Measurements from ENCODE around the gene CSTF2T. TPM values are rescaled to one million over a fixed set of nuclear protein-coding genes. Genes with fewer than 3 reads are reported as not detected.

Gene CSTF2T
- total RNA-seq, 1 experiment from 2014 or later = 27.5 TPM

DNA sequence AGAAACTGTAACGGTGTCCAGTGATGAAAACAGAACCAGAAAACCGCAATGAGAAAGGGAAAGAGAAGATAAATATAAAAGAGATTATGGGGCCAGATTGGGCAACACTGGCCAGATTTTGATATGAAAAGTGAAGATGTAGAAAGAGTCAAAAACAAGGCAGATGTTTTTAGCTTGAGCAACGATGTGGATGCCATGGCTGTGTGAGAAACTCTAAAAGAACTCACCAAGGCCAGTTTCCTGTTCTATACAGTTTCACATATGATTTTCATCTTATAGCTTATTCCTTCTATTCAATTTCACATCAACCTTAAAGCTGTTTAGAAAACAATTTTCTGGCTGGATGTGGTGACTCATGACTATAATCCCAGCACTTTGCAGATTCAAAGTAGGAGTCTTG, 36.3 kb downstream of the CSTF2T start (continued):
- TF ChIP-seq PRDM15 (CRISPR knock-in tag; IDR thresholded peaks at IDR 0.05) (no peak), TEAD4 (CRISPR knock-in tag; IDR thresholded peaks at IDR 0.05) (no peak)

DNA sequence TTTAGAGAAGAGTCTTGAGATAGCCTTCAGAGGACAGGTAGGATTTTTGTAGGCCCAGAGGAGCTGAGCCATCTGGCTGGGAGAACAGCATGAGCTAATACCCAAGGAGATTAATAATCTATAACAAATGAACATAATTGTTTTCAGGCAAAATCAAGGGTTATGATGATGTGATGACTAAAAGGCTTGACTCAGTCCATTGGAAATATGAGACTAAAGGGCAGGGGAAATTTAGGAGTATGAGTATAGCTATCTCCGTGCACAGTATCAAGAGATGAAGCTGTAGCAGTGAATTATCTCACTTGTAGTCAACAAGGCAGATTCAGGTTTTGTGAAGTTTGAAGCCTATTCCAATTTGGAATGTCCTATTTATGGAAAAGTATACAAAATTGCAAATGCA, 40.1 kb downstream of the CSTF2T start:
- DNase-seq (ENCODE audit: low spot score) = no peak

More for the DNA sequence above, 40.1 kb downstream of the CSTF2T start:
- no peaks in the 10 kb centered on the region for H3K36me3 Mint-ChIP-seq
- no peak for TF ChIP-seq NFATC4 (CRISPR knock-in tag; IDR thresholded peaks at IDR 0.05)
- TF ChIP-seq RELA (CRISPR knock-in tag; IDR thresholded peaks at IDR 0.05; ENCODE audit: borderline replicate concordance) = no peak
- no peak for TF ChIP-seq NFE2L1 (CRISPR knock-in tag; IDR thresholded peaks at IDR 0.05)
- TF ChIP-seq TEAD4 (CRISPR knock-in tag; IDR thresholded peaks at IDR 0.05) = no peak
- TF ChIP-seq, protein P1, sequence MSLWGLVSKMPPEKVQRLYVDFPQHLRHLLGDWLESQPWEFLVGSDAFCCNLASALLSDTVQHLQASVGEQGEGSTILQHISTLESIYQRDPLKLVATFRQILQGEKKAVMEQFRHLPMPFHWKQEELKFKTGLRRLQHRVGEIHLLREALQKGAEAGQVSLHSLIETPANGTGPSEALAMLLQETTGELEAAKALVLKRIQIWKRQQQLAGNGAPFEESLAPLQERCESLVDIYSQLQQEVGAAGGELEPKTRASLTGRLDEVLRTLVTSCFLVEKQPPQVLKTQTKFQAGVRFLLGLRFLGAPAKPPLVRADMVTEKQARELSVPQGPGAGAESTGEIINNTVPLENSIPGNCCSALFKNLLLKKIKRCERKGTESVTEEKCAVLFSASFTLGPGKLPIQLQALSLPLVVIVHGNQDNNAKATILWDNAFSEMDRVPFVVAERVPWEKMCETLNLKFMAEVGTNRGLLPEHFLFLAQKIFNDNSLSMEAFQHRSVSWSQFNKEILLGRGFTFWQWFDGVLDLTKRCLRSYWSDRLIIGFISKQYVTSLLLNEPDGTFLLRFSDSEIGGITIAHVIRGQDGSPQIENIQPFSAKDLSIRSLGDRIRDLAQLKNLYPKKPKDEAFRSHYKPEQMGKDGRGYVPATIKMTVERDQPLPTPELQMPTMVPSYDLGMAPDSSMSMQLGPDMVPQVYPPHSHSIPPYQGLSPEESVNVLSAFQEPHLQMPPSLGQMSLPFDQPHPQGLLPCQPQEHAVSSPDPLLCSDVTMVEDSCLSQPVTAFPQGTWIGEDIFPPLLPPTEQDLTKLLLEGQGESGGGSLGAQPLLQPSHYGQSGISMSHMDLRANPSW (CRISPR knock-in tag; conservative IDR thresholded peaks at IDR 0.05; ENCODE audit: low read depth) = no peak
- no peak for TF ChIP-seq ZBTB21 (CRISPR knock-in tag; IDR thresholded peaks at IDR 0.05; ENCODE audit: borderline replicate concordance)
- TF ChIP-seq, protein P2, sequence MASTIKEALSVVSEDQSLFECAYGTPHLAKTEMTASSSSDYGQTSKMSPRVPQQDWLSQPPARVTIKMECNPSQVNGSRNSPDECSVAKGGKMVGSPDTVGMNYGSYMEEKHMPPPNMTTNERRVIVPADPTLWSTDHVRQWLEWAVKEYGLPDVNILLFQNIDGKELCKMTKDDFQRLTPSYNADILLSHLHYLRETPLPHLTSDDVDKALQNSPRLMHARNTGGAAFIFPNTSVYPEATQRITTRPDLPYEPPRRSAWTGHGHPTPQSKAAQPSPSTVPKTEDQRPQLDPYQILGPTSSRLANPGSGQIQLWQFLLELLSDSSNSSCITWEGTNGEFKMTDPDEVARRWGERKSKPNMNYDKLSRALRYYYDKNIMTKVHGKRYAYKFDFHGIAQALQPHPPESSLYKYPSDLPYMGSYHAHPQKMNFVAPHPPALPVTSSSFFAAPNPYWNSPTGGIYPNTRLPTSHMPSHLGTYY (CRISPR knock-in tag; IDR thresholded peaks at IDR 0.05) = no peak
- no peak for TF ChIP-seq ZNF416 (CRISPR knock-in tag; IDR thresholded peaks at IDR 0.05)
- TF ChIP-seq ZNF317 (CRISPR knock-in tag; IDR thresholded peaks at IDR 0.05; ENCODE audit: borderline replicate concordance, low read depth) = no peak
- no peak for TF ChIP-seq ESRRA (CRISPR knock-in tag; IDR thresholded peaks at IDR 0.05; ENCODE audit: borderline replicate concordance)
- no peak for TF ChIP-seq ZNF423 (CRISPR knock-in tag; IDR thresholded peaks at IDR 0.05)
- TF ChIP-seq AR (CRISPR knock-in tag; IDR thresholded peaks at IDR 0.05) = no peak
- no peak for TF ChIP-seq CTCF (IDR thresholded peaks at IDR 0.05)
- no peak for TF ChIP-seq ARID4B (CRISPR knock-in tag; IDR thresholded peaks at IDR 0.05; ENCODE audit: borderline replicate concordance)
- TF ChIP-seq ATF3 (CRISPR knock-in tag; conservative IDR thresholded peaks at IDR 0.05) = no peak
- TF ChIP-seq, protein P3, sequence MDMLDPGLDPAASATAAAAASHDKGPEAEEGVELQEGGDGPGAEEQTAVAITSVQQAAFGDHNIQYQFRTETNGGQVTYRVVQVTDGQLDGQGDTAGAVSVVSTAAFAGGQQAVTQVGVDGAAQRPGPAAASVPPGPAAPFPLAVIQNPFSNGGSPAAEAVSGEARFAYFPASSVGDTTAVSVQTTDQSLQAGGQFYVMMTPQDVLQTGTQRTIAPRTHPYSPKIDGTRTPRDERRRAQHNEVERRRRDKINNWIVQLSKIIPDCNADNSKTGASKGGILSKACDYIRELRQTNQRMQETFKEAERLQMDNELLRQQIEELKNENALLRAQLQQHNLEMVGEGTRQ (CRISPR knock-in tag; IDR thresholded peaks at IDR 0.05) = no peak
- H3K4me1 Mint-ChIP-seq = no peaks in the 10 kb centered on the region; the same call in 1 of the 2 replicates
- no peak overlapping the region for H3K4me3 Mint-ChIP-seq
- H3K9me3 Mint-ChIP-seq = no peaks in the 10 kb centered on the region
- no peak for ATAC-seq
- H3K27ac Mint-ChIP-seq = no peak overlapping the region
- H3K27me3 Mint-ChIP-seq (ENCODE audit: low read depth) = no peaks in the 10 kb centered on the region
- CTCF ChIA-PET = no interaction called here
- POLR2A ChIA-PET = no interaction called here

All from WTC11 (cell line).